Chondrocyte (in vitro differentiated cells): Measurements from ENCODE around the gene FOXK1. TPM values are rescaled to one million over a fixed set of nuclear protein-coding genes. Genes with fewer than 3 reads are reported as not detected.

ENCODE experiments used
- DNase-seq: peaks from one replicate; pipeline ENCODE4 v3.0.0; 2021; ENCODE audit warnings: mixed read lengths, low spot score
- H3K27ac Mint-ChIP-seq: one replicate; pipeline ENCODE4 v1.8.0; 2021; ENCODE audit warnings: mild to moderate bottlenecking, moderate library complexity, mixed read lengths; ENCODE audit not compliant: unreplicated experiment
- H3K27me3 Mint-ChIP-seq: 2 replicates; pipeline ENCODE4 v1.8.0; 2021; ENCODE audit warnings: low read depth, mixed read lengths
- H3K36me3 Mint-ChIP-seq: 2 replicates; pipeline ENCODE4 v1.8.0; 2021; ENCODE audit warnings: low read depth, mixed read lengths
- H3K4me1 Mint-ChIP-seq: 2 replicates; pipeline ENCODE4 v1.8.0; 2021; ENCODE audit warnings: low read depth, mild to moderate bottlenecking, mixed read lengths
- H3K4me3 Mint-ChIP-seq: one replicate; pipeline ENCODE4 v1.8.0; 2021; ENCODE audit warnings: mild to moderate bottlenecking, moderate library complexity, mixed read lengths; ENCODE audit not compliant: unreplicated experiment
- H3K9me3 Mint-ChIP-seq: 2 replicates; pipeline ENCODE4 v1.8.0; 2021; ENCODE audit warnings: low read depth, mixed read lengths
- CTCF ChIP-seq: fragments of 200-600 bp; sonication (generic); IDR thresholded peaks from 2 replicates; pipeline ENCODE4 v1.5.0; 2021; ENCODE audit warnings: antibody characterized with exemption, mild to moderate bottlenecking, moderate library complexity
- total RNA-seq: library from RNA; stranded (reverse); gene quantifications from 3 replicates; pipeline ENCODE4 v1.2.1, GENCODE V29; 2021

The FOXK1 gene
- total RNA-seq, 1 donor from 2014 or later, result 77.9 TPM

- no peak for TF ChIP-seq CTCF
- H3K4me3 Mint-ChIP-seq, result no peak overlapping the region
- H3K27me3 Mint-ChIP-seq, result no peaks in the 10 kb centered on the region
- no peak for DNase-seq
- H3K36me3 Mint-ChIP-seq, result peaks cover 27% of the 10 kb centered on the region
- H3K9me3 Mint-ChIP-seq, result no peaks in the 10 kb centered on the region
- no peak overlapping the region for H3K27ac Mint-ChIP-seq
- no peaks in the 10 kb centered on the region for H3K4me1 Mint-ChIP-seq
Measured at GRCh38 chr7:4760952-4761351, 78.9 kb downstream of the FOXK1 start.

- no peak for DNase-seq
- no peak for TF ChIP-seq CTCF
- H3K9me3 Mint-ChIP-seq, result no peaks in the 10 kb centered on the region
- H3K4me1 Mint-ChIP-seq, result no peaks in the 10 kb centered on the region
- no peaks in the 10 kb centered on the region for H3K27me3 Mint-ChIP-seq
- H3K4me3 Mint-ChIP-seq, result no peak overlapping the region
- peaks cover 29% of the 10 kb centered on the region for H3K36me3 Mint-ChIP-seq
- peak overlapping the region; percentile 63 for H3K27ac Mint-ChIP-seq
Measured at GRCh38 chr7:4762121-4763055, 80.3 kb downstream of the FOXK1 start.

GRCh38 chr7:4763091-4763793 lies 81.1 kb downstream of the FOXK1 start:
- Mint-ChIP-seq H3K27ac (no peak overlapping the region), H3K4me1 (no peaks in the 10 kb centered on the region), H3K4me3 (no peak overlapping the region), H3K9me3 (no peaks in the 10 kb centered on the region), H3K27me3 (no peaks in the 10 kb centered on the region), H3K36me3 (peaks cover 30% of the 10 kb centered on the region)
- DNase-seq, result no peak
- no peak for TF ChIP-seq CTCF

GRCh38 chr7:4763794-4764185 lies 81.7 kb downstream of the FOXK1 start:
- H3K27ac Mint-ChIP-seq, result no peak overlapping the region
- DNase-seq, result no peak
- H3K27me3 Mint-ChIP-seq, result no peaks in the 10 kb centered on the region
- peaks cover 4% of the 10 kb centered on the region for H3K4me1 Mint-ChIP-seq
- TF ChIP-seq CTCF, result no peak
- no peak overlapping the region for H3K4me3 Mint-ChIP-seq
- H3K36me3 Mint-ChIP-seq, result peaks cover 30% of the 10 kb centered on the region
- no peaks in the 10 kb centered on the region for H3K9me3 Mint-ChIP-seq

- no peak overlapping the region for H3K4me3 Mint-ChIP-seq
Measured at GRCh38 chr7:4764402-4765007, 82.4 kb downstream of the FOXK1 start.

More at GRCh38 chr7:4764402-4765007, 82.4 kb downstream of the FOXK1 start:
- H3K27ac Mint-ChIP-seq, result peak overlapping the region; percentile 22
- no peak for DNase-seq
- peaks cover 12% of the 10 kb centered on the region for H3K4me1 Mint-ChIP-seq
- no peaks in the 10 kb centered on the region for H3K9me3 Mint-ChIP-seq
- H3K36me3 Mint-ChIP-seq, result peaks cover 30% of the 10 kb centered on the region
- no peak for TF ChIP-seq CTCF
- no peaks in the 10 kb centered on the region for H3K27me3 Mint-ChIP-seq
